ENCODE measurements around the gene PDZD2.

DNA sequence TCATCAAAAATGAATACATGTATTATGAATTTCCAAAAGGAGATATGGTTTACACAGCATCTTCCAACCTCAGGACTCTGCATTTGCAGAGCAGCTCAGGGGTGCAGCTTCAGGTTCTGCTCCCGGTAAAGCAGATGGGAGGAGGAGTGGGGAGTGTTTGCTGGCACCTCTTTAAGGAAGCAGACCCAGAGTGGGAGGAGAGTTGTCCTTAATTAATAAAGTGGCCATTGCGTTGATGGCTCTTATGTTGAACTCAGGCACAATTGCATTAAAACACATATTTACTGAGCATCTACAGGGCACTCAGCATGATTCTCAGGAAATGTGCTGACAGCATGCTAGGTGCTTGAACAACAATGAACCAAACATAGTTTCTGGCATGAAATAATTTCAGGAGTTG lies 121.0 kb downstream of the PDZD2 start:
- TF ChIP-seq EZH2 (IDR thresholded peaks at IDR 0.05): no peak
- TF ChIP-seq, protein P1, sequence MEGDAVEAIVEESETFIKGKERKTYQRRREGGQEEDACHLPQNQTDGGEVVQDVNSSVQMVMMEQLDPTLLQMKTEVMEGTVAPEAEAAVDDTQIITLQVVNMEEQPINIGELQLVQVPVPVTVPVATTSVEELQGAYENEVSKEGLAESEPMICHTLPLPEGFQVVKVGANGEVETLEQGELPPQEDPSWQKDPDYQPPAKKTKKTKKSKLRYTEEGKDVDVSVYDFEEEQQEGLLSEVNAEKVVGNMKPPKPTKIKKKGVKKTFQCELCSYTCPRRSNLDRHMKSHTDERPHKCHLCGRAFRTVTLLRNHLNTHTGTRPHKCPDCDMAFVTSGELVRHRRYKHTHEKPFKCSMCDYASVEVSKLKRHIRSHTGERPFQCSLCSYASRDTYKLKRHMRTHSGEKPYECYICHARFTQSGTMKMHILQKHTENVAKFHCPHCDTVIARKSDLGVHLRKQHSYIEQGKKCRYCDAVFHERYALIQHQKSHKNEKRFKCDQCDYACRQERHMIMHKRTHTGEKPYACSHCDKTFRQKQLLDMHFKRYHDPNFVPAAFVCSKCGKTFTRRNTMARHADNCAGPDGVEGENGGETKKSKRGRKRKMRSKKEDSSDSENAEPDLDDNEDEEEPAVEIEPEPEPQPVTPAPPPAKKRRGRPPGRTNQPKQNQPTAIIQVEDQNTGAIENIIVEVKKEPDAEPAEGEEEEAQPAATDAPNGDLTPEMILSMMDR (IDR thresholded peaks at IDR 0.05): no peak

Measured in neural progenitor cell (in vitro differentiated cells).